Mucosa of descending colon (tissue), 3 donors: ENCODE data around the gene DCAF7. TPM values are rescaled to one million over a fixed set of nuclear protein-coding genes. Genes with fewer than 3 reads are reported as not detected.

Experiments used
- ATAC-seq: fragments of 200-7000 bp; cut with Tn5 transposase; one replicate; pipeline ENCODE4 v1.9.1; 2020; ENCODE audit warnings: mild to moderate bottlenecking, moderate library complexity
- DNase-seq, 3 donors: peaks; one replicate each; pipeline ENCODE4 v3.0.0-alpha.2; 2020
- H3K36me3 ChIP-seq: fragments of 200-600 bp; one replicate; pipeline ENCODE4 v1.8.0; 2021; ENCODE audit warnings: low read depth, mild to moderate bottlenecking
- H3K4me1 ChIP-seq: fragments of 200-600 bp; one replicate; pipeline ENCODE4 v1.8.0; 2021; ENCODE audit warnings: low read depth, mild to moderate bottlenecking
- H3K4me3 ChIP-seq: fragments of 200-600 bp; one replicate; pipeline ENCODE4 v1.8.0; 2021; ENCODE audit warnings: mild to moderate bottlenecking
- H3K9me3 ChIP-seq: fragments of 200-600 bp; one replicate; pipeline ENCODE4 v1.8.0; 2021; ENCODE audit warnings: mild to moderate bottlenecking
- intact Hi-C, 2 donors: fragments of 100-400 bp; cut with DNase I in 1 of 2; cut with micrococcal nuclease in 1 of 2; formaldehyde crosslinking; loops; one replicate each; pipeline versions ENCODE4 v1.11.0 to v1.11.1; 2022; cut with DNase I, micrococcal nuclease
- long read RNA-seq, 2 donors: library from polyadenylated mRNA; unstranded; transcript quantifications; one replicate each; pipeline ENCODE4 v2.0.0, GENCODE V29; 2019 to 2021
- total RNA-seq, 3 donors: library from RNA; stranded (reverse); fragmentation: NEBNext Ultra II Directional in 2 of 3; extraction: Animal tissue kit (Norgen Biotek cat#: 25700) in 2 of 3; gene quantifications; one replicate each; pipeline versions ENCODE4 v1.2.1 to v1.2.4, GENCODE V29; 2021 to 2023
- TF ChIP-seq, protein P1 (sequence below): fragments of 200-600 bp; IDR thresholded peaks from one replicate; pipeline ENCODE4 v1.8.0; 2022; ENCODE audit warnings: antibody characterized with exemption, mild to moderate bottlenecking
- donor health status: DM: no; HTN: no; CAD: no; lungs with moderate emphysema.
- donor health status: DM: no; HTN: no; CAD: no.
- donor health status: DM: no; HTN: yes; CAD: no.

DCAF7 gene, protein sequence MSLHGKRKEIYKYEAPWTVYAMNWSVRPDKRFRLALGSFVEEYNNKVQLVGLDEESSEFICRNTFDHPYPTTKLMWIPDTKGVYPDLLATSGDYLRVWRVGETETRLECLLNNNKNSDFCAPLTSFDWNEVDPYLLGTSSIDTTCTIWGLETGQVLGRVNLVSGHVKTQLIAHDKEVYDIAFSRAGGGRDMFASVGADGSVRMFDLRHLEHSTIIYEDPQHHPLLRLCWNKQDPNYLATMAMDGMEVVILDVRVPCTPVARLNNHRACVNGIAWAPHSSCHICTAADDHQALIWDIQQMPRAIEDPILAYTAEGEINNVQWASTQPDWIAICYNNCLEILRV
- total RNA-seq = 10 to 100 TPM; 69.0 to 87.3 (median 84.9) TPM
- long read RNA-seq, donor 1, full-length matches to known transcripts = 15 of 52 reads
- long read RNA-seq, donor 1, partial matches to known transcripts = 2 of 52 reads
- long read RNA-seq, donor 1, other reads (novel, unspliced or antisense) = 35 of 52 reads
- long read RNA-seq, donor 2, full-length matches to known transcripts = 18 of 30 reads
- long read RNA-seq, donor 2, partial matches to known transcripts = 1 of 30 reads
- long read RNA-seq, donor 2, other reads (novel, unspliced or antisense) = 11 of 30 reads

DNA sequence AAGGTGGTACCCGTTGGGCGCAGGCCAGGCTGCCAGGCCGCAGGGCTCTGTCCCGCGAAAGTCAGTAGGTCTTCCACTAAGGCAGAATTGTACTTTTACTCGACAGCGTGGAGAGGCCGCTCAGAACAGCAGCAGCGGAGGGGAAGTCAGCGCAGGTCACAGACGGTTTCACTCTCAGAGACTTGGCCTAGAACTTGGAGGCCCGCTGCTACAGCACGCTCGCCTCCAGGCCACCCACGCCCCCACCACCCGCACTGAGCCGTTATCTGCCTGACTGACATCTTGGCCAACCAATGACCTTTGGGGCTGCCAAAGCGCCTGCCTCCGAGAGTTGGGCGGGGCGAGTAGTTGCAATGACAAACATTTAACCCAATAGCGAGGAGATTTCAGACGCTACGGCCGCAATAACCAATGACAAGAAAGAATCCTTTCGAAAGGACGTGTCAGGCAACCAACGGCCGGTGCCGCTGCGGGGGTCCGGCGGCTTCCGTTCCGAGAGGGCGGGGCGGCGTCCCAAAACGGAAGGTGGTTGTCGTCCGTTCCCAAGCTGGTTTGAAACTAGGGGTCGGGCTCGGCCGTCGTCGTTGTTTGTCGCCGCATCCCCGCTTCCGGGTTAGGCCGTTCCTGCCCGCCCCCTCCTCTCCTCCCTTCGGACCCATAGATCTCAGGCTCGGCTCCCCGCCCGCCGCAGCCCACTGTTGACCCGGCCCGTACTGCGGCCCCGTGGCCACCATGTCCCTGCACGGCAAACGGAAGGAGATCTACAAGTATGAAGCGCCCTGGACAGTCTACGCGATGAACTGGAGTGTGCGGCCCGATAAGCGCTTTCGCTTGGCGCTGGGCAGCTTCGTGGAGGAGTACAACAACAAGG lies at the start of gene DCAF7:
DCAF7 (plus strand) TSS at position 532 of the 871 bp plus-strand sequence; CDS start at position 733, 201 bp downstream.
- intact Hi-C loops = no loop called here
- H3K4me1 ChIP-seq = peaks cover 24% of the 10 kb centered on the region
- TF ChIP-seq, protein P1, sequence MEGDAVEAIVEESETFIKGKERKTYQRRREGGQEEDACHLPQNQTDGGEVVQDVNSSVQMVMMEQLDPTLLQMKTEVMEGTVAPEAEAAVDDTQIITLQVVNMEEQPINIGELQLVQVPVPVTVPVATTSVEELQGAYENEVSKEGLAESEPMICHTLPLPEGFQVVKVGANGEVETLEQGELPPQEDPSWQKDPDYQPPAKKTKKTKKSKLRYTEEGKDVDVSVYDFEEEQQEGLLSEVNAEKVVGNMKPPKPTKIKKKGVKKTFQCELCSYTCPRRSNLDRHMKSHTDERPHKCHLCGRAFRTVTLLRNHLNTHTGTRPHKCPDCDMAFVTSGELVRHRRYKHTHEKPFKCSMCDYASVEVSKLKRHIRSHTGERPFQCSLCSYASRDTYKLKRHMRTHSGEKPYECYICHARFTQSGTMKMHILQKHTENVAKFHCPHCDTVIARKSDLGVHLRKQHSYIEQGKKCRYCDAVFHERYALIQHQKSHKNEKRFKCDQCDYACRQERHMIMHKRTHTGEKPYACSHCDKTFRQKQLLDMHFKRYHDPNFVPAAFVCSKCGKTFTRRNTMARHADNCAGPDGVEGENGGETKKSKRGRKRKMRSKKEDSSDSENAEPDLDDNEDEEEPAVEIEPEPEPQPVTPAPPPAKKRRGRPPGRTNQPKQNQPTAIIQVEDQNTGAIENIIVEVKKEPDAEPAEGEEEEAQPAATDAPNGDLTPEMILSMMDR = peak; percentile 17
- no peaks in the 10 kb centered on the region for H3K9me3 ChIP-seq
- DNase-seq (peak; percentile 98 to 99 (median 98)), ATAC-seq (peak; percentile 96)
- peak within 1 kb of the TSS; percentile 73 for H3K4me3 ChIP-seq
- no peaks in the 10 kb centered on the region for H3K36me3 ChIP-seq

DNA sequence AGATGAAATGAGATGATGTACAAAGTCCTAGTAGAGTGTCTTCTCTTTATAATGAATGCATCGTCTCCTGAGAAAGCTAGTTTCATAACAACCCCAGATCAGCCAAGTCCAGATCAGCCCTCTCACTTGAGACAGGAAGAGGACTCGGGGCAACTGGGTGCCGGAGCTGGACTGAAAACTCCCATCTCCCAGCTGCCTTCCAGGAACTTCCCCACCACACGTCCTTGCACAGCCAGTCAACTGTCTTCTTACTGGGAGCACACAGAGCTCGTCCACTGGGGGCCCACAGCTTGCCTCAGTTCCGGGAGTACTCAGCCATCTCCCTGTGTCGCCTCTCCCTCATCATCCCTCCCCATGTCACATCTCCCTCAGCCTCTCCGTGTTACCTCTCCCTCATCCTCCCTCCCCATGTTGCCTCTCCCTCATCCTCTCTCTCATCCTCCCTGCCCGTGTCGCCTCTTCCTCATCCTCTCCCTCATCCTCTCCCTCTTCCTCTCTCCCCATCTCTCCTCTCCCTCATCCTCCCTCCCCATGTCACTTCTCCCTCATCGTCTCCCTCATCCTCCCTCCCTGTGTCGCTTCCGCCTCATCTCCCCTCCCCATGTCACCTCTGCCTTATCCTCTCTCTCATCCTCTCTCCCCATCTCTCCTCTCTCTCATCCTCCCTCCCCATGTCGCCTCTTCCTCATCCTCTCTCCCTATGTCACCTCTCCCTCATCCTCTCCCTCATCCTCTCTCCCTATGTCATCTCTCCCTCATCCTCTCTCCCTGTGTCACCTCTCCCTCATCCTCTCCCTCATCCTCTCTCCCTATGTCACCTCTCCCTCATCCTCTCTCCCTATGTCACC lies 49.5 kb upstream of the DCAF7 start:
- DNase-seq (no peak), ATAC-seq (no peak)

DNA sequence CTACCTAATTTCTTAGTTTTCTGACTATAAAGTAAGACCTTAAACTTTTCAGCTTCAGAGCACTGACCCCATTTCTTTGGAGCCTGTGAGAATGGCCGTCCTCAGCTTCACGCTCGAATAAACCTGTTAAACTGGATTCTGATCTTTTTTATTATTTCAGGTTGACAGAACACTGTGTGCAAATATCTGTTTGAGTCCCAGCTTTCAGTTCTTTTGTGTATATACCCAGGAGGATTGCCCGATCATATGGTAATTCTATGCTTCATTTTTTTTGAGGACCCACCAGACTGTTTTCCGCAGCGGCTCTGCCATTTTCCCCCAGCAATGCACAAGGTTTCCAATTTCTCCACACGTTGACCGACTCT lies 47.0 kb upstream of the DCAF7 start:
- H3K9me3 ChIP-seq = no peaks in the 10 kb centered on the region
- peaks cover 10% of the 10 kb centered on the region for H3K4me1 ChIP-seq
- ATAC-seq = peak; percentile 81
- intact Hi-C loops = no loop called here
- no peak for DNase-seq
- TF ChIP-seq, protein P1 = no peak
- H3K36me3 ChIP-seq = no peaks in the 10 kb centered on the region
- H3K4me3 ChIP-seq = no peak overlapping the region

More for the DNA sequence above, 49.5 kb upstream of the DCAF7 start:
- TF ChIP-seq, protein P1 = no peak
- Histone ChIP-seq H3K9me3 (no peaks in the 10 kb centered on the region), H3K4me3 (no peak overlapping the region), H3K4me1 (peaks cover 10% of the 10 kb centered on the region), H3K36me3 (no peaks in the 10 kb centered on the region)
- intact Hi-C loops = no loop called here

DNA sequence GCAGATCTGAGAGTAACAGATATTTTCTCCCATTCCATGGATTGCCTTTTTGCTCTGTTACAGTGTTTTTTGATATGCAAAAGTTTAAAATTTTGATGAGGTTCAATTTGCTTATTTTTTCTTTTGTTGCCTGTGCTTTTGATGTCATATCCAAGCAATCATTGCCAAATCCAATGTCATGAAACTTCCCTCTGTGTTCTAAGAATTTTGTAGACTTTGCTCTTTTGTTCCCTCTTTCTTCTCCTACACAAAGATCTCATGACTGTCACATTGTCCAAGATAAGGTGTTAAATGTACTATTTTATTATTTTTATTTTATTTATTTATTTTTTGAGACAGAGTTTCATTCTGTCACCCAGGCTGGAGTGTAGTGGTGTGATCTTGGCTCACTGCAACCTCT lies 46.0 kb upstream of the DCAF7 start:
- no peaks in the 10 kb centered on the region for H3K9me3 ChIP-seq
- intact Hi-C loops = no loop called here
- H3K36me3 ChIP-seq = no peaks in the 10 kb centered on the region
- TF ChIP-seq, protein P1 = no peak
- ATAC-seq (no peak), DNase-seq (no peak)
- no peak overlapping the region for H3K4me3 ChIP-seq
- peaks cover 10% of the 10 kb centered on the region for H3K4me1 ChIP-seq

DNA sequence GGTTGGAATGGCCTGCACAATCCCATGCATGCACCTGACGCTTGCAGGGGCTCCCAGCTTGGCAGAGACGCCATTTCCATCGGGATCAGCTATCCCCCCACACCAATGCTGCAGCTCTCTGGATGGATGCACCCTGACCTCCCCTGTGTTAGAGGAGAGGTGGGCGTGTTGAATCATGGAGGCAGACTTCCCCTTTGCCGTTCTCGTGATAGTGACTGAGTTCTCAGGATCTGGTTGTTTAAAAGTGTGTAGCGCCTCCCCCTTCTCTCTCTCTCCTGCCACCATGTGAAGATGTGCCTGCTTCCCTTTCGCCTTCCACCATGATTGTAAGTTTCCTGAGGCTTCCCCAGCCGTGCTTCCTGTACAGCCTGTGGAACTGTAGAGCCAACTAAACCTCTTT lies 44.9 kb upstream of the DCAF7 start:
- Histone ChIP-seq H3K4me3 (no peak overlapping the region), H3K4me1 (peaks cover 10% of the 10 kb centered on the region), H3K9me3 (no peaks in the 10 kb centered on the region), H3K36me3 (no peaks in the 10 kb centered on the region)
- TF ChIP-seq, protein P1 = no peak
- ATAC-seq (no peak), DNase-seq (no peak)
- intact Hi-C loops = no loop called here
